Heart left ventricle (tissue), 16 donors: ENCODE data around the gene RNLS. TPM values are rescaled to one million over a fixed set of nuclear protein-coding genes. Genes with fewer than 3 reads are reported as not detected.

Experiments
- ATAC-seq, 4 donors: fragments of 200-7000 bp; cut with Tn5 transposase; one replicate each; pipeline ENCODE4 v1.9.1; 2020 to 2022; ENCODE audit warnings: moderate library complexity in 4 of 4, mild to moderate bottlenecking in 3 of 4, moderate number of reproducible peaks in 1 of 4
- DNase-seq, 5 donors: peaks; one replicate each; pipeline ENCODE4 v3.0.0-alpha.2; 2020
- H3K27ac ChIP-seq, 12 donors: fragments of 200-600 bp; sonication (generic) in 4 of 12; one replicate each; pipeline versions ENCODE4 v1.5.0 to v1.8.0; 2016 to 2022; ENCODE audit warnings: mild to moderate bottlenecking in 2 of 12
- H3K27me3 ChIP-seq, 9 donors: fragments of 200-600 bp; sonication (generic) in 2 of 9; one replicate each; pipeline versions ENCODE4 v1.5.1 to v1.8.0; 2016 to 2022; ENCODE audit warnings: mild to moderate bottlenecking in 3 of 9
- H3K36me3 ChIP-seq, 9 donors: fragments of 200-600 bp; sonication (generic) in 2 of 9; one replicate each; pipeline versions ENCODE4 v1.5.0 to v1.8.0; 2018 to 2022; ENCODE audit warnings: mild to moderate bottlenecking in 2 of 9
- H3K4me1 ChIP-seq, 12 donors: fragments of 200-600 bp; sonication (generic) in 4 of 12; one replicate each; pipeline versions ENCODE4 v1.5.0 to v1.8.0; 2016 to 2022; ENCODE audit warnings: mild to moderate bottlenecking in 3 of 12
- H3K4me3 ChIP-seq, 12 donors: fragments of 200-600 bp; sonication (generic) in 4 of 12; one replicate each; pipeline versions ENCODE4 v1.5.0 to v1.8.0; 2017 to 2022; ENCODE audit warnings: mild to moderate bottlenecking in 9 of 12, moderate library complexity in 4 of 12
- H3K9me3 ChIP-seq, 12 donors: fragments of 200-600 bp; sonication (generic) in 4 of 12; one replicate each; pipeline versions ENCODE4 v1.5.0 to v1.8.0; 2016 to 2022; ENCODE audit warnings: mild to moderate bottlenecking in 1 of 12
- POLR2A ChIP-seq, 2 donors: fragments of 450-650 bp; IDR thresholded peaks; one replicate each; pipeline ENCODE4 v1.6.1; 2017; ENCODE audit warnings: antibody characterized with exemption in 2 of 2, mild to moderate bottlenecking in 2 of 2, moderate library complexity in 2 of 2
- WGBS, 4 donors: extraction: QIAGEN DNeasy Blood & Tissue Kit in 2 of 4; methylation state at CpG; one replicate each; pipeline versions ENCODE4 v1.1.5 to v1.1.7; 2013 to 2018; 5-methylcytosine and 5-hydroxymethylcytosine counted together
- intact Hi-C, 10 donors: fragments of 100-400 bp; cut with DNase I; formaldehyde crosslinking; loops; one replicate each; pipeline versions ENCODE4 v1.11.1 to v1.14.2; 2022
- polyA plus RNA-seq, 2 donors: library from polyadenylated mRNA; stranded (reverse); fragments of 200-250 nt; gene quantifications; one replicate each; pipeline ENCODE4 v1.2.3, GENCODE V29; 2013
- total RNA-seq, 9 donors: library from RNA; depleted of rRNA in 2 of 9; stranded (reverse); fragments of >200 nt in 2 of 9; fragmentation: NEBNext Ultra II Directional in 3 of 9; extraction: Animal tissue kit (Norgen Biotek cat#: 25700) in 3 of 9; gene quantifications; one replicate each; pipeline versions ENCODE4 v1.1.0 to v1.2.4, GENCODE V29; 2016 to 2023
- TF ChIP-seq, protein P1 (sequence below), 12 donors: fragments of 200-600 bp; sonication (generic) in 4 of 12; IDR thresholded peaks; one replicate each; pipeline versions ENCODE4 v1.5.0 to v1.8.0; 2018 to 2022; ENCODE audit warnings: antibody characterized with exemption in 12 of 12, mild to moderate bottlenecking in 5 of 12
- donor health status: ischemic (EF 13 %, LVEDD 7.1; RV severe dilation, severe dysfunction).
- donor health status: healthy with polysubstance abuse.
- donor health status: DM: no; HTN: yes; CAD: no.
- donor health status: DM: no; HTN: no; CAD: no.
- donor health status: ischemic (EF 25% LVEDD 6.9; RV normal size, moderate dysfunction).
- donor health status: ischemic (EF 25% LVEDD 5.7; RV mildly dilated, moderate dysfunction).
- donor health status: healthy.
- donor health status: DM: yes; HTN: yes; CAD: no.
- donor health status: ischemic (EF 35%, LVEDD 5.7; RV mildly dilated, moderate dysfunction).
- donor health status: nonischemic (EF 11% LVEDD 7.7; RV severe dilation, severe dysfunction).
- donor health status: DM: yes; HTN: yes; CAD: no.
- donor health status: PGD.
- donor health status: ischemic (EF 29% LVEDD 5.4; RV normal size, mild dysfunction).
- donor health status: nonischemic (EF 23%, LVEDD 6.1; RV moderate dilation, normal function).

RNLS gene
- total and polyA plus RNA-seq, 11 donors, result 6.6 to 30.7 (median 15.1) TPM

DNA sequence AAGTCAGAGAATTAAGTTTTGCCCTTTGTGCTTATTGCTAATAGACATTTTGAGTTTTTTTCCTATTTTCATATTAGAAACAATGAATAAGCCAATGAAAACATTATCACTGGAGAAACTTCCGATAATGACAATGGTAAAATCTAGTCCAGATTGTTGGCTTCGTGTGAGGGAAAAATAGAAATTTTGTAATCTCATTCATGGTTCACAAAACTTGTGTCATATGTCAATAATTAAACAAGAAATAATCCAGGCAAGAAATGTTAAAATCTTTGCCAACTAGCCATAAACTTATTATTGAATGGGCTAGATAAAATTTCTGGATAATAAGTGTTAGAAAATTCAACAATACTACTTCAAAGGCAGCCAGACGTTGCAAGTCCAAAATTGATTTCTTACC is 36.6 kb downstream of the RNLS start:
- ATAC-seq, result no peak
- H3K27me3 ChIP-seq, result no peaks in the 10 kb centered on the region
- TF ChIP-seq POLR2A (IDR thresholded peaks at IDR 0.05), result no peak
- TF ChIP-seq, protein P1, sequence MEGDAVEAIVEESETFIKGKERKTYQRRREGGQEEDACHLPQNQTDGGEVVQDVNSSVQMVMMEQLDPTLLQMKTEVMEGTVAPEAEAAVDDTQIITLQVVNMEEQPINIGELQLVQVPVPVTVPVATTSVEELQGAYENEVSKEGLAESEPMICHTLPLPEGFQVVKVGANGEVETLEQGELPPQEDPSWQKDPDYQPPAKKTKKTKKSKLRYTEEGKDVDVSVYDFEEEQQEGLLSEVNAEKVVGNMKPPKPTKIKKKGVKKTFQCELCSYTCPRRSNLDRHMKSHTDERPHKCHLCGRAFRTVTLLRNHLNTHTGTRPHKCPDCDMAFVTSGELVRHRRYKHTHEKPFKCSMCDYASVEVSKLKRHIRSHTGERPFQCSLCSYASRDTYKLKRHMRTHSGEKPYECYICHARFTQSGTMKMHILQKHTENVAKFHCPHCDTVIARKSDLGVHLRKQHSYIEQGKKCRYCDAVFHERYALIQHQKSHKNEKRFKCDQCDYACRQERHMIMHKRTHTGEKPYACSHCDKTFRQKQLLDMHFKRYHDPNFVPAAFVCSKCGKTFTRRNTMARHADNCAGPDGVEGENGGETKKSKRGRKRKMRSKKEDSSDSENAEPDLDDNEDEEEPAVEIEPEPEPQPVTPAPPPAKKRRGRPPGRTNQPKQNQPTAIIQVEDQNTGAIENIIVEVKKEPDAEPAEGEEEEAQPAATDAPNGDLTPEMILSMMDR (IDR thresholded peaks at IDR 0.05), result no peak
- H3K27ac ChIP-seq, result no peak overlapping the region
- DNase-seq, result no peak
- H3K4me3 ChIP-seq, result no peak overlapping the region
- no peaks in the 10 kb centered on the region for H3K9me3 ChIP-seq
- WGBS, 4 donors, result 34 to 66% (median 53%) methylated on average over 3 of the region's 3 CpGs
- no peaks in the 10 kb centered on the region for H3K36me3 ChIP-seq
- H3K4me1 ChIP-seq, result peaks cover 0 to 17% (median 0%) of the 10 kb centered on the region in 12 donors
- intact Hi-C loops, result no loop called here

DNA sequence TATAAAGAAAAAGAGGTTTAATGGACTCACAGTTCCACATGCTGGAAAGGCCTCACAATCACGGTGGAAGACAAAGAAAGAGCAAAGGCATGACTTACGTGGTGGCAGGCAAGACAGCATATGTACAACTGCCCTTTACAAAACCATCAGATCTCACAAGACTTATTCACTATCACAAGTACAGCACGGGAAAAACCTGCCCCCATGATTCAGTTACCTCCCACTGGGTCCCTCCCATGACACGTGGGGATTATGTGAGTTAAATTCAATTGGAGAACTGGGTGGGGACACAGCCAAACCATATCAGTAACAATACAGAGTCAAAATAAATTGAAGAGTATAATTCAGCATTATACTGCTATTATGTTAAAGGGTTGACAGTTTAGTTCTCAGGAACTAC is 37.8 kb downstream of the RNLS start:
- intact Hi-C loops, result no loop called here
- WGBS, 4 donors, result 56 to 78% (median 63%) methylated on average over 4 of the region's 4 CpGs
- TF ChIP-seq POLR2A (IDR thresholded peaks at IDR 0.05), result no peak
- TF ChIP-seq, protein P1 (IDR thresholded peaks at IDR 0.05), result no peak
- Histone ChIP-seq H3K27ac (no peak overlapping the region), H3K9me3 (no peaks in the 10 kb centered on the region), H3K36me3 (no peaks in the 10 kb centered on the region), H3K27me3 (no peaks in the 10 kb centered on the region), H3K4me3 (no peak overlapping the region), H3K4me1 (peaks cover 0 to 21% (median 0%) of the 10 kb centered on the region in 12 donors)
- DNase-seq, result no peak
- no peak for ATAC-seq

DNA sequence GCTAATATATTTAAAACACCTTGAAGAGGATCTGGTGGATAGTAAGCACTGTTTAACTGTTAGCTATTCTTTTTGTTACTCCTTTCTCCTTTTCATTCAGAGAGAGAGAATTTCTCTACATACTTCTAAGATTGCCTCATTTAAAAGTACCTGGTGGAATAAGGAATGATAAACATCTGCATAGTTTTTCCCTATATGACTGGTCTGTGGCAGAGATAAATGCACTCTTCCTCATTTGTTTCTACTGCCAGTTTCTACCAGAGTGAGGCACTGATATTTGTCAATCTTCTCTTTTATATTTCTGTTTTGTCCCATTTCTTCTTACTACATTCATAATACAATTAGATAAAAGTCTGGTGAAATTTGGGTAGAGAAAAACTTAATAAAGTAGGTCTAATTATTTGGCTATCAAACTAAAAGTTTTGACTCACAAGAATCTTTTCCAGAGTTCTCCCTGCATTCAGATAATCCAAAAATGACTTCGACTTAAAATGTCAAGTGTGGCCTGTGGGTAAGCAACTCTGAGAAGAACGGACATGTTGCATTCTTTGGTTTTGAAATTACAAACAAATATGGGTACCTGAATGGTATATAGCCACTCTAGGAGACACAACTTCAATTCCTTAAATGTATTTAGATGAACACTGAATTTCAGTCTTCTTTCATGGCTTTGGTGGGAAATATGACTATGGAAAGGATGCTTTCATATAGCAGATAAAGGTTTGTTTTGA is 38.8 kb downstream of the RNLS start:
- ATAC-seq, result no peak
- WGBS, 4 donors, result 84 to 93% (median 85%) methylated on average over 2 of the region's 2 CpGs
- intact Hi-C loops, result loop anchor here in 1 of 10 donors (5.0 kb wide), 1 partner anchor 682 kb away; the partner anchor contains the start of genes KLLN and PTEN
- no peak for DNase-seq
- peaks cover 0 to 21% (median 0%) of the 10 kb centered on the region in 12 donors for H3K4me1 ChIP-seq
- no peaks in the 10 kb centered on the region for H3K27me3 ChIP-seq
- TF ChIP-seq, protein P1 (IDR thresholded peaks at IDR 0.05), result no peak
- TF ChIP-seq POLR2A (IDR thresholded peaks at IDR 0.05), result no peak
- no peaks in the 10 kb centered on the region for H3K9me3 ChIP-seq
- no peak overlapping the region for H3K4me3 ChIP-seq
- H3K27ac ChIP-seq, result no peak overlapping the region
- H3K36me3 ChIP-seq, result no peaks in the 10 kb centered on the region

DNA sequence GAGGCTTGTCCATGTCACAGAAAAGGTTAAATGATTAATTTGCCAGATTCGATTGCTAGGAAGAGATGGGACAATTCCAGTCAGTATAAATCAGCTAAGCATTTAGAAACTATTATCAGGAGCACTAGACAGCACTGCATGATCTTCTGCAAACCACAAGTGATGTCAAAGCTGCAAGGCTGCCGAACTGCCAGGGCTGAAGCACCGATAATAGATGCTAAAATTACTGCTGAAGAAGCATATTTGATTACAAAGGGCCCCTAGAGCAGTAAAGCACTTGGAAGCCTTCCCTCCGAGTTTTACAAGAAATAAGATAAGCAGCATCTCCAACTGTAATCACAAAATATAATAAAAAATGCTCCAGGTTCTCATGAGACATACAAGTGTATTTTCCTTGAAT is 40.6 kb downstream of the RNLS start:
- 51 to 66% (median 54%) methylated on average over 4 of the region's 4 CpGs for WGBS, 4 donors
- Histone ChIP-seq H3K4me3 (no peak overlapping the region), H3K36me3 (no peaks in the 10 kb centered on the region), H3K27me3 (no peaks in the 10 kb centered on the region), H3K4me1 (peaks cover 0 to 25% (median 1%) of the 10 kb centered on the region in 12 donors), H3K27ac (peak overlapping the region in 2 of 12 donors; percentile 43 to 49), H3K9me3 (no peaks in the 10 kb centered on the region)
- ATAC-seq (peak in 1 of 4 donors; percentile 18), DNase-seq (no peak)
- intact Hi-C loops, result loop anchor here in 1 of 10 donors (5.0 kb wide), 1 partner anchor 680 kb away; the partner anchor contains the start of genes KLLN and PTEN
- TF ChIP-seq POLR2A (IDR thresholded peaks at IDR 0.05), result no peak
- TF ChIP-seq, protein P1 (IDR thresholded peaks at IDR 0.05), result no peak
